Measurements from ENCODE around the gene STAB2. TPM values are rescaled to one million over a fixed set of nuclear protein-coding genes. Genes with fewer than 3 reads are reported as not detected.

Gene STAB2
- total RNA-seq, 6 experiments from 2014 or later: 5.5 to 32.2 (median 18.5) TPM

DNA sequence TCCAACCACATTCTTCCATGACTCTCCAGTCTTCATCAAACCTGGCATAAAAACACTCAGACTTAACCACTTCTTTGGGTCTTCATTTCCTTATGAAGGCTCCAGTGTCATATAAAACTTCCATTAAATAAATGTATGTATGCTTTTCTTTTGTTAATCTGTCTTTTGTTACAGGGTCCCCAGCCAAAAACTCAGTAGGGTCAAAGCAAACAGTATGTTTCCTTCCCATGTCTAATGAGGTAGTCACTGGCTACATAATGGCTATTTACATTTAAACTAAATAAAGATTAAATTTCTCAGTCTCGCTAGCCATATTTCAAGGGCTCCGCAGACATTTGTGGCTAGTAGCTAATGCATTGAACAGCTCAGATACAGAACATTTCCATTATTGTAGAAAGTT, 40.1 kb upstream of the STAB2 start:
- TF ChIP-seq CTCF (IDR thresholded peaks at IDR 0.05) (no peak), POLR2A (IDR thresholded peaks at IDR 0.05) (no peak)
- WGBS (ENCODE audit: insufficient coverage, low coverage, low lambda C conversion rate, missing lambda C conversion rate): 85% methylated on average over 2 of the region's 2 CpGs
- no peak for DNase-seq
- Histone ChIP-seq H3K27ac (no peak overlapping the region), H3K27me3 (no peaks in the 10 kb centered on the region), H3K36me3 (no peaks in the 10 kb centered on the region), H3K4me1 (no peaks in the 10 kb centered on the region), H3K9me3 (no peaks in the 10 kb centered on the region), H3K4me3 (no peak overlapping the region)
- intact Hi-C loops (cut with DNase I): no loop called here
- ATAC-seq: no peak

DNA sequence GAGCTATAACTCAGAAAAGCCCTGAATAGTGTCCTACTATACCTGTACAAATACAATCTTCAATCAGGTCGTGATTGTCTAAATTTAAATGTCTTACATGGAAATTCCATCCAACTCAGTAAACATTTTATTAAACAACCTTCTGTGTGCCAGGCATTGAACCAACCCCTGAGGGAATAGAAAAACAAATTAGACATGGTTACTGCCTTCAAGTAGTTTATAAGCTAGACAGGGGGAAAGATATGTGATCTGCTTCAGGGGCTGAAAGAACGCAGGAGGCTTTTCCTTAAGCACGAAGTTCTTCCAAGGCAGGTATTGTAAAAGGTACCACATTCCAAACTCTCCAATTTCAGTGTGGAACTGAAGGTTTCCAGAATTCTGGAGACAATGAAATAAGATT, 39.7 kb upstream of the STAB2 start:
- H3K4me3 ChIP-seq: no peak overlapping the region
- no peaks in the 10 kb centered on the region for H3K9me3 ChIP-seq
- WGBS (ENCODE audit: insufficient coverage, low coverage, low lambda C conversion rate, missing lambda C conversion rate): 46% methylated on average over 3 of the region's 3 CpGs
- H3K4me1 ChIP-seq: no peaks in the 10 kb centered on the region
- no peaks in the 10 kb centered on the region for H3K27me3 ChIP-seq
- H3K36me3 ChIP-seq: no peaks in the 10 kb centered on the region
- intact Hi-C loops (cut with DNase I): no loop called here
- no peak overlapping the region for H3K27ac ChIP-seq
- DNase-seq (no peak), ATAC-seq (no peak)
- TF ChIP-seq POLR2A (IDR thresholded peaks at IDR 0.05) (no peak), CTCF (IDR thresholded peaks at IDR 0.05) (no peak)

DNA sequence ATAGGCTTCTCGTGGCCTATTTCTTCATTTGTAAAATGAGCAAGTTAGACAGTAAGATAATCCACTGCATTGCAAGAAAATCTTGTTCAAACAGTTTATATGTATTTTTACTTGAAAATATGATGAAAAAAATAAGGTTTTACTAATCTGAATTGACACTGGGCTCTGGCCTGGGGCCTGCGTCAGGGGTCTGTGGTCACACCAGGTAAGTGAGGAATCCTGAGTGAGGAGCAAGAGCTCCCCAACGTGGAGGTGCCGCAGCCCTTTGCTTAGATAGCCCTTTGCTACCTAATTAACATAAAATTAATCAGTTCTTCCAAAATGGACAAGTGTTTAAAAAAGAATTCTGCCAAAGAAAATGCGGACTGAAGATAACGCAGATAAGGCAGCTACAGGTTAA, 39.1 kb upstream of the STAB2 start:
- DNase-seq (no peak), ATAC-seq (no peak)
- no peaks in the 10 kb centered on the region for H3K27me3 ChIP-seq
- H3K36me3 ChIP-seq: no peaks in the 10 kb centered on the region
- TF ChIP-seq POLR2A (IDR thresholded peaks at IDR 0.05): no peak
- TF ChIP-seq CTCF (IDR thresholded peaks at IDR 0.05): no peak
- H3K4me3 ChIP-seq: no peak overlapping the region
- WGBS (ENCODE audit: insufficient coverage, low coverage, low lambda C conversion rate, missing lambda C conversion rate): 54% methylated on average over 6 of the region's 6 CpGs
- H3K27ac ChIP-seq: no peak overlapping the region
- intact Hi-C loops (cut with DNase I): no loop called here
- H3K4me1 ChIP-seq: no peaks in the 10 kb centered on the region
- no peaks in the 10 kb centered on the region for H3K9me3 ChIP-seq

DNA sequence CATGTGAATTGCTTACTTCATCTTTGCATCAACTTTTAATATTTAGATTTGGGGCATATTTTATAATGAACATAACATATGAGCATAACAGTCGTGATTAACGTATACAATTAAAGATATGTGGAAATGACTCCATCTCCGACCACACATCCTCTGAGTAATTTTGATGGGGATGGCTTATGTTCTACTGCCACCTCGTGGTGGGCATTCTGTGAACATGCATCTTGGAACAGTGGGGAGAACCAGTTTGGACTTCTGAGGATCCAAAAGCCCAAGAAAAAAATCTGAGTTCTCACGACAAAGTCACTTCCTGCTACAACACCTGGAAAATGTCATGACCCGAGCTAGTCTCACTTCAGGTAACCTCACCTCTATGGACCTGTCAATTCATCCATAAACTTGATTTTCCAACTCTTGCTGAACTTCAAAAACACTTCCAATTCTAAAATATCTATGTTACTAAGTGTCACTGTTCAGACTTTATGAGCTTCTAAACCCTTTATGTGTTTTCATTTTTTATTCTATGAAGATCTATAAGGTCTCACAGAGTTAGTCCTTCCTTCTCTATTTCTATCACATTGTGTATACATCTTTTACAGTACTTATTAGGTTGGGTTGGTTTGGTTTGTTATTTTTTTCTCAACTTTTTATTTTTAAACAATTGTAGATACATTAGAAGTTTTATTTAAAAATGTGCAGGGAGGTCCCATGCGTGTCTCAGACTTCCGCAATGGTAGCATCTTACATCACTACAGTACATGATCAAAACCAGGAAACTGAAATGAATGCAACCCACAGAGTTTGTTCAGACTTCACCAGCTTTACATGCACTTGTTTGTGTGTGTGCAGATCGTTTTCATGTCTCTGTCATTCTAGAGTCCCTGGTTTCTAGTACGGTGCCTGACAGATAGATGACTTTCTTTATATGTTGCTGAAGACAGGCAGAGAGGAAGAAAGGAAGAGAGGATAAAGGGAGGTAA, 38.2 kb upstream of the STAB2 start:
- DNase-seq (peak in 2 of 3 donors; percentile 46 to 68), ATAC-seq (peak; percentile 84 to 94 (median 89))
- no peaks in the 10 kb centered on the region for H3K9me3 ChIP-seq
- no peaks in the 10 kb centered on the region for H3K27me3 ChIP-seq
- intact Hi-C loops (cut with DNase I): no loop called here
- TF ChIP-seq CTCF (IDR thresholded peaks at IDR 0.05): peak; percentile 89 to 91 (median 89)
- TF ChIP-seq POLR2A (IDR thresholded peaks at IDR 0.05): no peak
- H3K36me3 ChIP-seq: no peaks in the 10 kb centered on the region
- no peak overlapping the region for H3K27ac ChIP-seq
- 18% methylated on average over 10 of the region's 10 CpGs for WGBS (ENCODE audit: insufficient coverage, low coverage, low lambda C conversion rate, missing lambda C conversion rate)
- no peaks in the 10 kb centered on the region for H3K4me1 ChIP-seq
- H3K4me3 ChIP-seq: no peak overlapping the region

Data from right lobe of liver (tissue), 6 donors.